GM23338 (cell line): ENCODE results near the gene CTNS. TPM values are rescaled to one million over a fixed set of nuclear protein-coding genes. Genes with fewer than 3 reads are reported as not detected.

Experiments used
- ATAC-seq: fragments of 200-7000 bp; cut with Tn5 transposase; 3 replicates; pipeline ENCODE4 v1.9.1; 2020
- DNase-seq: peaks from one replicate; pipeline ENCODE4 v3.0.0-alpha.2; 2015; ENCODE audit warnings: low spot score
- H2AFZ ChIP-seq: fragments of 200-600 bp; sonication (generic); 2 replicates; pipeline ENCODE4 v1.8.0; 2016; ENCODE audit warnings: antibody characterized with exemption, mild to moderate bottlenecking, moderate library complexity
- H3F3A ChIP-seq: fragments of 200-600 bp; sonication (generic); replicated peaks from 2 replicates; pipeline ENCODE4 v1.8.0; 2017; ENCODE audit warnings: antibody characterized with exemption, mixed run types, low read depth
- H3K27ac ChIP-seq: fragments of 200-600 bp; sonication (generic); 2 replicates; pipeline ENCODE4 v1.6.1; 2016; ENCODE audit warnings: low read depth
- H3K27me3 ChIP-seq: fragments of 200-600 bp; sonication (generic); 2 replicates; pipeline ENCODE4 v1.8.0; 2016; ENCODE audit warnings: mild to moderate bottlenecking, mixed run types, moderate library complexity; ENCODE audit not compliant: insufficient read depth
- H3K36me3 ChIP-seq: fragments of 200-600 bp; sonication (generic); 2 replicates; pipeline ENCODE4 v1.8.0; 2016; ENCODE audit warnings: mild to moderate bottlenecking; ENCODE audit not compliant: insufficient read depth
- H3K4me1 ChIP-seq: fragments of 200-600 bp; sonication (generic); 2 replicates; pipeline ENCODE4 v1.8.0; 2016; ENCODE audit warnings: mild to moderate bottlenecking, moderate library complexity; ENCODE audit not compliant: insufficient read depth
- H3K4me2 ChIP-seq: fragments of 200-600 bp; sonication (generic); 2 replicates; pipeline ENCODE4 v1.7.1; 2017; ENCODE audit warnings: mixed run types
- H3K4me3 ChIP-seq: fragments of 200-600 bp; sonication (generic); 2 replicates; pipeline ENCODE4 v1.6.1; 2016; ENCODE audit warnings: mixed run types
- H3K79me2 ChIP-seq: fragments of 200-600 bp; sonication (generic); replicated peaks from 2 replicates; pipeline ENCODE4 v1.8.0; 2017; ENCODE audit warnings: mild to moderate bottlenecking; ENCODE audit not compliant: insufficient read depth
- H3K9me2 ChIP-seq: fragments of 200-600 bp; sonication (generic); 2 replicates; pipeline ENCODE4 v1.8.0; 2017; ENCODE audit not compliant: insufficient read depth
- H4K20me1 ChIP-seq: fragments of 200-600 bp; sonication (generic); replicated peaks from 2 replicates; pipeline ENCODE4 v1.8.0; 2017; ENCODE audit warnings: mild to moderate bottlenecking; ENCODE audit not compliant: insufficient read depth
- H3K27ac Mint-ChIP-seq: 2 replicates; pipeline ENCODE4 v1.8.0; 2020; ENCODE audit warnings: inconsistent platforms, mild to moderate bottlenecking, moderate library complexity, mixed read lengths
- H3K27me3 Mint-ChIP-seq: 3 replicates; pipeline ENCODE4 v1.8.0; 2022; ENCODE audit warnings: low read depth, mild to moderate bottlenecking, moderate library complexity, mixed read lengths, inconsistent platforms; ENCODE audit not compliant: insufficient read depth, poor library complexity
- H3K36me3 Mint-ChIP-seq: 3 replicates; pipeline ENCODE4 v1.8.0; 2021; ENCODE audit warnings: low read depth, mild to moderate bottlenecking, inconsistent platforms, moderate library complexity, mixed read lengths
- H3K4me1 Mint-ChIP-seq: 3 replicates; pipeline ENCODE4 v1.8.0; 2020; ENCODE audit warnings: mild to moderate bottlenecking, inconsistent platforms, mixed read lengths
- H3K4me3 Mint-ChIP-seq: 3 replicates; pipeline ENCODE4 v1.8.0; 2021; ENCODE audit warnings: moderate library complexity, mild to moderate bottlenecking, inconsistent platforms, mixed read lengths
- H3K9me3 Mint-ChIP-seq: 3 replicates; pipeline ENCODE4 v1.8.0; 2020; ENCODE audit warnings: moderate library complexity, mild to moderate bottlenecking, inconsistent platforms, mixed read lengths
- ETS1 ChIP-seq: IDR thresholded peaks from 2 replicates; pipeline ENCODE4 v1.6.1; 2016; ENCODE audit warnings: antibody characterized with exemption
- EZH2 ChIP-seq: fragments of 200-600 bp; sonication (generic); IDR thresholded peaks from one replicate; pipeline ENCODE4 v1.8.0; 2017; ENCODE audit warnings: antibody characterized with exemption, mild to moderate bottlenecking, low read depth; ENCODE audit not compliant: unreplicated experiment
- EZH2phosphoT487 ChIP-seq: fragments of 200-600 bp; sonication (generic); IDR thresholded peaks from one replicate; pipeline ENCODE4 v1.8.1; 2018; ENCODE audit warnings: antibody characterized with exemption; ENCODE audit not compliant: unreplicated experiment
- JUNB ChIP-seq: IDR thresholded peaks from one replicate; pipeline ENCODE4 v1.6.1; 2016; ENCODE audit warnings: antibody characterized with exemption; ENCODE audit not compliant: unreplicated experiment
- ZNF114 ChIP-seq: fragments of 250-450 bp; sonication (Bioruptor Pico); IDR thresholded peaks from 2 replicates; pipeline ENCODE4 v1.5.0; 2020; ENCODE audit warnings: mild to moderate bottlenecking, moderate library complexity
- polyA plus RNA-seq: library from polyadenylated mRNA; unstranded; fragments of >200 nt; fragmentation: Nextera tagmentation; extraction: Ambion mirVana; gene quantifications from 2 replicates; pipeline ENCODE4 v1.2.1, GENCODE V29; 2016
- total RNA-seq: library from RNA; depleted of rRNA; stranded (reverse); fragments of >200 nt; shearing (Covaris generic); gene quantifications from 2 replicates; pipeline ENCODE4 v1.2.3, GENCODE V29; 2014
- TF ChIP-seq, protein P1 (sequence below): fragments of 250-450 bp; sonication (Bioruptor Pico); IDR thresholded peaks from 2 replicates; pipeline ENCODE4 v1.5.0; 2020; ENCODE audit warnings: mild to moderate bottlenecking, moderate library complexity

CTNS gene
- total and polyA plus RNA-seq, 2 experiments from 2014 or later, result 5.9 to 21.8 TPM

DNA sequence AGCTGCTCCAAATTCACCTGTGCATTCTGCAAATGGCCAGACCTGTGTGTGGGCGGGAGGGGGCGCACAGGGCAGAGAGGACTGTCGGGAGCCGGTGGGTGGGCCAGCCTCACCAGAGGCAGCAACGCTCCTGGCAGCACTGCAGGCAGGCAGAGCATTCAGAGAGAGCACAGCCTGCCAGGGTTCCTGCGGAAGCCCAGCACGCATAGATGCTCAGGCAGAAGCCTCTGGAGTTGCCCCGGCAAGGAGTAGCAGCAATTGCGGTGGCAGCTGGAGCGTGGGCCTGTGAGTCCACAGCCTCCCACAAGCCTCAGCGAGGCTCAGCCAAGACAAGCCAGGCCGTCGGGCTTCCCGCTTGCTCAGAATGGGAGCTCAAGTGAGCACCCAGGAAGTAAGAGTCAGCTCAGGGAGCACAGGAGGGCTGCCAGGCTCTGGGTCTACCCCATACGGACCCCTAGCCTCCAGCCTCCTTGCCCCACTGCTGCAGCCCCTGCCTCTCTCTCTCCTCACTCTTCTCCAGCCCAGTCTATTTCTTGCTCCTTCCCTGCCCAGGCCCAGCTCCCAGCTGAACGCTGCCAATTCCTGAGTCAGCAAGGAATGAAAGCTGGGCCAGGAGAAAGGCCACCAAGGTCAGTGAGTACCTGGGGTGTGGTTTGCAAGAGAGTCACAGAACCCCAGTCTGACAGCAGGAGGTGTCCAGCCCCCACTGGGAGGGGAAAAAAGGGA is 41.7 kb downstream of the CTNS start (continued):
- TF ChIP-seq, protein P1, sequence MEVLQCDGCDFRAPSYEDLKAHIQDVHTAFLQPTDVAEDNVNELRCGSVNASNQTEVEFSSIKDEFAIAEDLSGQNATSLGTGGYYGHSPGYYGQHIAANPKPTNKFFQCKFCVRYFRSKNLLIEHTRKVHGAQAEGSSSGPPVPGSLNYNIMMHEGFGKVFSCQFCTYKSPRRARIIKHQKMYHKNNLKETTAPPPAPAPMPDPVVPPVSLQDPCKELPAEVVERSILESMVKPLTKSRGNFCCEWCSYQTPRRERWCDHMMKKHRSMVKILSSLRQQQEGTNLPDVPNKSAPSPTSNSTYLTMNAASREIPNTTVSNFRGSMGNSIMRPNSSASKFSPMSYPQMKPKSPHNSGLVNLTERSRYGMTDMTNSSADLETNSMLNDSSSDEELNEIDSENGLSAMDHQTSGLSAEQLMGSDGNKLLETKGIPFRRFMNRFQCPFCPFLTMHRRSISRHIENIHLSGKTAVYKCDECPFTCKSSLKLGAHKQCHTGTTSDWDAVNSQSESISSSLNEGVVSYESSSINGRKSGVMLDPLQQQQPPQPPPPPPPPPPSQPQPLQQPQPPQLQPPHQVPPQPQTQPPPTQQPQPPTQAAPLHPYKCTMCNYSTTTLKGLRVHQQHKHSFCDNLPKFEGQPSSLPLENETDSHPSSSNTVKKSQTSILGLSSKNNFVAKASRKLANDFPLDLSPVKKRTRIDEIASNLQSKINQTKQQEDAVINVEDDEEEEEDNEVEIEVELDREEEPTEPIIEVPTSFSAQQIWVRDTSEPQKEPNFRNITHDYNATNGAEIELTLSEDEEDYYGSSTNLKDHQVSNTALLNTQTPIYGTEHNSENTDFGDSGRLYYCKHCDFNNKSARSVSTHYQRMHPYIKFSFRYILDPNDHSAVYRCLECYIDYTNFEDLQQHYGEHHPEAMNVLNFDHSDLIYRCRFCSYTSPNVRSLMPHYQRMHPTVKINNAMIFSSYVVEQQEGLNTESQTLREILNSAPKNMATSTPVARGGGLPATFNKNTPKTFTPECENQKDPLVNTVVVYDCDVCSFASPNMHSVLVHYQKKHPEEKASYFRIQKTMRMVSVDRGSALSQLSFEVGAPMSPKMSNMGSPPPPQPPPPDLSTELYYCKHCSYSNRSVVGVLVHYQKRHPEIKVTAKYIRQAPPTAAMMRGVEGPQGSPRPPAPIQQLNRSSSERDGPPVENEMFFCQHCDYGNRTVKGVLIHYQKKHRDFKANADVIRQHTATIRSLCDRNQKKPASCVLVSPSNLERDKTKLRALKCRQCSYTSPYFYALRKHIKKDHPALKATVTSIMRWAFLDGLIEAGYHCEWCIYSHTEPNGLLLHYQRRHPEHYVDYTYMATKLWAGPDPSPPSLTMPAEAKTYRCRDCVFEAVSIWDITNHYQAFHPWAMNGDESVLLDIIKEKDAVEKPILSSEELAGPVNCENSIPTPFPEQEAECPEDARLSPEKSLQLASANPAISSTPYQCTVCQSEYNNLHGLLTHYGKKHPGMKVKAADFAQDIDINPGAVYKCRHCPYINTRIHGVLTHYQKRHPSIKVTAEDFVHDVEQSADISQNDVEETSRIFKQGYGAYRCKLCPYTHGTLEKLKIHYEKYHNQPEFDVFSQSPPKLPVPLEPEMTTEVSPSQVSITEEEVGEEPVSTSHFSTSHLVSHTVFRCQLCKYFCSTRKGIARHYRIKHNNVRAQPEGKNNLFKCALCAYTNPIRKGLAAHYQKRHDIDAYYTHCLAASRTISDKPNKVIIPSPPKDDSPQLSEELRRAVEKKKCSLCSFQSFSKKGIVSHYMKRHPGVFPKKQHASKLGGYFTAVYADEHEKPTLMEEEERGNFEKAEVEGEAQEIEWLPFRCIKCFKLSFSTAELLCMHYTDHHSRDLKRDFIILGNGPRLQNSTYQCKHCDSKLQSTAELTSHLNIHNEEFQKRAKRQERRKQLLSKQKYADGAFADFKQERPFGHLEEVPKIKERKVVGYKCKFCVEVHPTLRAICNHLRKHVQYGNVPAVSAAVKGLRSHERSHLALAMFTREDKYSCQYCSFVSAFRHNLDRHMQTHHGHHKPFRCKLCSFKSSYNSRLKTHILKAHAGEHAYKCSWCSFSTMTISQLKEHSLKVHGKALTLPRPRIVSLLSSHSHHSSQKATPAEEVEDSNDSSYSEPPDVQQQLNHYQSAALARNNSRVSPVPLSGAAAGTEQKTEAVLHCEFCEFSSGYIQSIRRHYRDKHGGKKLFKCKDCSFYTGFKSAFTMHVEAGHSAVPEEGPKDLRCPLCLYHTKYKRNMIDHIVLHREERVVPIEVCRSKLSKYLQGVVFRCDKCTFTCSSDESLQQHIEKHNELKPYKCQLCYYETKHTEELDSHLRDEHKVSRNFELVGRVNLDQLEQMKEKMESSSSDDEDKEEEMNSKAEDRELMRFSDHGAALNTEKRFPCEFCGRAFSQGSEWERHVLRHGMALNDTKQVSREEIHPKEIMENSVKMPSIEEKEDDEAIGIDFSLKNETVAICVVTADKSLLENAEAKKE (CRISPR knock-in tag), result no peak

GRCh38 chr17:3678821-3679530 is 42.4 kb downstream of the CTNS start:
- peaks cover 2% of the 10 kb centered on the region for H3K27me3 Mint-ChIP-seq
- ATAC-seq (no peak), DNase-seq (no peak)
- Histone ChIP-seq H3K79me2 (no peaks in the 10 kb centered on the region), H3K27me3 (no peaks in the 10 kb centered on the region), H4K20me1 (no peaks in the 10 kb centered on the region), H3K9me2 (no peaks in the 10 kb centered on the region), H3K4me1 (no peaks in the 10 kb centered on the region), H3K27ac (0 out of 2 replicates have a peak overlapping the region, but pooled peaks have one; percentile 26), H2AFZ (no peak overlapping the region), H3K4me3 (no peak overlapping the region), H3K36me3 (no peaks in the 10 kb centered on the region), H3K4me2 (no peak overlapping the region), H3F3A (no peaks in the 10 kb centered on the region)
- H3K4me3 Mint-ChIP-seq, result no peak overlapping the region
- no peak overlapping the region for H3K27ac Mint-ChIP-seq
- peaks cover 8% of the 10 kb centered on the region; the same call in 2 of the 3 replicates for H3K4me1 Mint-ChIP-seq
- H3K9me3 Mint-ChIP-seq, result no peaks in the 10 kb centered on the region
- no peaks in the 10 kb centered on the region for H3K36me3 Mint-ChIP-seq
- TF ChIP-seq ZNF114 (CRISPR knock-in tag) (no peak), EZH2phosphoT487 (no peak), EZH2 (no peak), JUNB (no peak), ETS1 (no peak)
- TF ChIP-seq, protein P1 (CRISPR knock-in tag), result no peak
